Chondrocyte (in vitro differentiated cells): Measurements from ENCODE around the gene ERGIC1. TPM values are rescaled to one million over a fixed set of nuclear protein-coding genes. Genes with fewer than 3 reads are reported as not detected.

ENCODE experiments used
- DNase-seq: peaks from one replicate; pipeline ENCODE4 v3.0.0; 2021; ENCODE audit warnings: mixed read lengths, low spot score
- H3K27ac Mint-ChIP-seq: one replicate; pipeline ENCODE4 v1.8.0; 2021; ENCODE audit warnings: mild to moderate bottlenecking, moderate library complexity, mixed read lengths; ENCODE audit not compliant: unreplicated experiment
- H3K27me3 Mint-ChIP-seq: 2 replicates; pipeline ENCODE4 v1.8.0; 2021; ENCODE audit warnings: low read depth, mixed read lengths
- H3K36me3 Mint-ChIP-seq: 2 replicates; pipeline ENCODE4 v1.8.0; 2021; ENCODE audit warnings: low read depth, mixed read lengths
- H3K4me1 Mint-ChIP-seq: 2 replicates; pipeline ENCODE4 v1.8.0; 2021; ENCODE audit warnings: low read depth, mild to moderate bottlenecking, mixed read lengths
- H3K4me3 Mint-ChIP-seq: one replicate; pipeline ENCODE4 v1.8.0; 2021; ENCODE audit warnings: mild to moderate bottlenecking, moderate library complexity, mixed read lengths; ENCODE audit not compliant: unreplicated experiment
- H3K9me3 Mint-ChIP-seq: 2 replicates; pipeline ENCODE4 v1.8.0; 2021; ENCODE audit warnings: low read depth, mixed read lengths
- total RNA-seq: library from RNA; stranded (reverse); gene quantifications from 3 replicates; pipeline ENCODE4 v1.2.1, GENCODE V29; 2021
- TF ChIP-seq, protein P1 (sequence below): fragments of 200-600 bp; sonication (generic); IDR thresholded peaks from 2 replicates; pipeline ENCODE4 v1.5.0; 2021; ENCODE audit warnings: antibody characterized with exemption, mild to moderate bottlenecking, moderate library complexity

The ERGIC1 gene
- total RNA-seq, 1 donor from 2014 or later, result 141 TPM

DNA sequence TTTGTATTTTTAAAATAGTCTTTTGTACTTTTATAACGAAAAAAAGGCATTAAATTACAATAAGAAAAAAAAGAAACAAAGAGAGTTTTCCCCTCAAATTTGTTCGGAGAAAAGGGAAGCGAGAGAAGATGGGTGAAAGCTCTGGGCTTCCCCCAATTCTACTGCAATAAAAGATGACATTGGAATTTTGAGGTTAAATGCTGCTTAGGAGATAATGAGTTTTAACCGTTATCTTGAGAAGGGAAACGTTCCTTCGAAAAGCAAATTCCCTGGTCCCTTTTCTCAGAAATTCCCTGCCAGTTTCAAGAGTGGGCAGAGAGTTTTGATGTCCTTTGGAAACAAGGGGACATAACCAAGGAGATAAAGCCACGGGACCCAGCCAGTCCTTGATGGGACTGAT is 18.4 kb upstream of the ERGIC1 start:
- Mint-ChIP-seq H3K27me3 (no peaks in the 10 kb centered on the region), H3K4me1 (peaks cover 14% of the 10 kb centered on the region), H3K9me3 (no peaks in the 10 kb centered on the region)

DNA sequence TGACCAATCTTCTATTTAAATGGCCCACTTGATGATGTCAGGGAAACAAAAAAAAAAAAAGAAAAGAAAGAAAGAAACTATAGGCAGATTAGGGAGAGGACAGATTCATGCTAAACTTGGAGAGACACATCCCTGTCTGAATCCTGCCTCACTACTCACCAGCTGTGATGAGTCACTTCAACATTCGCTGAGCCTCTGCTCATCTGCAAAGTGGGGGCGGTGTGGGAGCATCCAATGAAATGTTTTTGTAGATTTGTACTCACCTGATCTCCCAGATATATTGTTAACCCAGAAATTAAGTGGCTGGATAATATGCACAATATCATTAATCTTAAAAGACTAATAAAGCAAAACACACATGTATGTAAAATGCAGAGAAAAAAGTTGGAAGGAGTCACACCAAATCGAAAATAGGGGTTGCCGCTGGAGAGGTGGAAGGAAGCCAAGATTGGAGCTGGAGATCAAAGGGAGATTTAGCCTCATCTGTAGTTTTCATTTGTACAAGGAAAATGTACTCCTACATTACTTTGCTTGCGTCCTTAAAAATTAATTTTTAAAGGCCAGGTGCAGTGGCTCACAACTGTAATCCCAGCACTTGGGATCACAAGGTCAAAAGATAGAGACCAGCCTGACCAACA is 17.0 kb upstream of the ERGIC1 start:
- no peaks in the 10 kb centered on the region for H3K36me3 Mint-ChIP-seq
- peak overlapping the region; percentile 23 for H3K27ac Mint-ChIP-seq
- no peak for DNase-seq
- no peak overlapping the region for H3K4me3 Mint-ChIP-seq
- H3K9me3 Mint-ChIP-seq, result no peaks in the 10 kb centered on the region
- TF ChIP-seq, protein P1, sequence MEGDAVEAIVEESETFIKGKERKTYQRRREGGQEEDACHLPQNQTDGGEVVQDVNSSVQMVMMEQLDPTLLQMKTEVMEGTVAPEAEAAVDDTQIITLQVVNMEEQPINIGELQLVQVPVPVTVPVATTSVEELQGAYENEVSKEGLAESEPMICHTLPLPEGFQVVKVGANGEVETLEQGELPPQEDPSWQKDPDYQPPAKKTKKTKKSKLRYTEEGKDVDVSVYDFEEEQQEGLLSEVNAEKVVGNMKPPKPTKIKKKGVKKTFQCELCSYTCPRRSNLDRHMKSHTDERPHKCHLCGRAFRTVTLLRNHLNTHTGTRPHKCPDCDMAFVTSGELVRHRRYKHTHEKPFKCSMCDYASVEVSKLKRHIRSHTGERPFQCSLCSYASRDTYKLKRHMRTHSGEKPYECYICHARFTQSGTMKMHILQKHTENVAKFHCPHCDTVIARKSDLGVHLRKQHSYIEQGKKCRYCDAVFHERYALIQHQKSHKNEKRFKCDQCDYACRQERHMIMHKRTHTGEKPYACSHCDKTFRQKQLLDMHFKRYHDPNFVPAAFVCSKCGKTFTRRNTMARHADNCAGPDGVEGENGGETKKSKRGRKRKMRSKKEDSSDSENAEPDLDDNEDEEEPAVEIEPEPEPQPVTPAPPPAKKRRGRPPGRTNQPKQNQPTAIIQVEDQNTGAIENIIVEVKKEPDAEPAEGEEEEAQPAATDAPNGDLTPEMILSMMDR, result no peak
- no peaks in the 10 kb centered on the region for H3K27me3 Mint-ChIP-seq
- peaks cover 14% of the 10 kb centered on the region for H3K4me1 Mint-ChIP-seq

More for the DNA sequence above, 18.4 kb upstream of the ERGIC1 start:
- H3K36me3 Mint-ChIP-seq, result no peaks in the 10 kb centered on the region
- TF ChIP-seq, protein P1, result no peak
- no peak for DNase-seq
- H3K27ac Mint-ChIP-seq, result no peak overlapping the region
- no peak overlapping the region for H3K4me3 Mint-ChIP-seq

DNA sequence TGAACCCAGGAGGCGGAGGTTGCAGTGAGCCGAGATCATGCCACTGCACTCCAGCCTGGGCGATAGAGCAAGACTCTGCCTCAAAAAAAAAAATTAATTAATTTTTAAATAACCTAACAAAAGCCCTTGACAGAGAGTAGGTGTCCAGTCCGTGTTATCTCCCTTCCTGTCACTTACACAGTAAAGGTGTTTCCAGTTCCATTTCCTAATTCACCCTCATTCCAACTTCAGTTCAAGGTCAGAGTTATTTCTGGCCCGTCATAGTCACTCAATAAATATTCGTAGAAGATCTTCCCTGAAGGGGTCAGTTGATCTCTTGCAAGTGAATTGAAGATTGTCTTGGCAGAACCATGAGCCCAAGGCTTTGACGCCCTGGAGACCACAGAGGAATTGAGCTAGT is 16.4 kb upstream of the ERGIC1 start:
- Mint-ChIP-seq H3K4me3 (no peak overlapping the region), H3K27me3 (no peaks in the 10 kb centered on the region), H3K27ac (no peak overlapping the region), H3K36me3 (no peaks in the 10 kb centered on the region), H3K4me1 (peaks cover 14% of the 10 kb centered on the region), H3K9me3 (no peaks in the 10 kb centered on the region)
- no peak for DNase-seq
- TF ChIP-seq, protein P1, result no peak

DNA sequence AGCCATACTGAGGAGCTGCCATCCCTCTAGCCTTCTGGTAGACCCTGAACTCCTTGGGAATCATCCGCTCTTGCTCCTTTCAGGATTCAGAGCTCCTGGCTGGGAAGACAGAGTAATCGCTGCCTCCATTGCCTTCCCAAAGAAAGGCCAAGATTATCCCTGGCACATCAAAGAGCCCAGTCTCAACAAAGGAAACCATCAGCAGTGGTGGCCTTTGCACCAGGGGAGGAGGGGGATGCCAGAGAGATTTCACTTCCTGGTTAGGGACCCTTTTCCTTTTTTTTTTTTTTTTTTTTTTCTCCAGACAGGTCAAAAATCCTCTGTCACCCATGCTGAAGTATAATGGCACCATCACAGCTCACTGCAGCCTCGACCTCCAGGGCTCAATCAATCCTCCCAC is 16.0 kb upstream of the ERGIC1 start:
- Mint-ChIP-seq H3K27me3 (no peaks in the 10 kb centered on the region), H3K36me3 (no peaks in the 10 kb centered on the region), H3K27ac (no peak overlapping the region), H3K9me3 (no peaks in the 10 kb centered on the region), H3K4me3 (no peak overlapping the region), H3K4me1 (peaks cover 14% of the 10 kb centered on the region)
- TF ChIP-seq, protein P1, result no peak
- no peak for DNase-seq

DNA sequence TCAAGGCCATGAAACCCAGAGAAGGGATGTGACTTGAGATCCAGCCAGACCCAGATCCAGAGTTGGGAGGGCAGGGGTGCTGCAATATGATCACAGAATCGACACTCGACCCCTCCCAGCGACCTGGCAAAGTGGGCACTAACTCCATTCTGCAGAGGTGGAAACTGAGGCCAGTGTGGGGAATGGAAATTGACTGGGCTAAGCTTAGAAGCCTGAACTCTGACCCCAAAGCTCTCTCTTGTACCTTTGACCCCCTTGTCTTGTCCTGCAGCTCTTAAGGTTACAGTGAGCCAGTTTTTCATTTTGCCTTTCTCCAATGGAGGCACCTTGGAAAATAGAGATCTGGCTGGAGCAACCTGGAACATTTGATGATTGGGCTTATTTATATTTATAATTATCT is 14.5 kb upstream of the ERGIC1 start:
- Mint-ChIP-seq H3K9me3 (no peaks in the 10 kb centered on the region), H3K36me3 (no peaks in the 10 kb centered on the region), H3K4me1 (peaks cover 14% of the 10 kb centered on the region), H3K4me3 (no peak overlapping the region), H3K27ac (no peak overlapping the region), H3K27me3 (no peaks in the 10 kb centered on the region)
- DNase-seq, result no peak
- TF ChIP-seq, protein P1, result no peak
